T-helper 2 cell treated with Interferon-gamma antibody and Interleukin-4, amounts not matched to agents 100 ng/mL and 5 ng/mL, for 36 hours (primary cell): Measurements from ENCODE around the gene MFAP4. TPM values are rescaled to one million over a fixed set of nuclear protein-coding genes. Genes with fewer than 3 reads are reported as not detected.

ENCODE experiments used
- intact Hi-C: fragments of 100-400 bp; cut with micrococcal nuclease; formaldehyde crosslinking; loops from one replicate; pipeline ENCODE4 v1.15.1; 2023
- total RNA-seq: library from RNA; stranded (reverse); gene quantifications from 2 replicates; pipeline ENCODE4 v1.2.3, GENCODE V29; 2022

MFAP4 gene, protein sequence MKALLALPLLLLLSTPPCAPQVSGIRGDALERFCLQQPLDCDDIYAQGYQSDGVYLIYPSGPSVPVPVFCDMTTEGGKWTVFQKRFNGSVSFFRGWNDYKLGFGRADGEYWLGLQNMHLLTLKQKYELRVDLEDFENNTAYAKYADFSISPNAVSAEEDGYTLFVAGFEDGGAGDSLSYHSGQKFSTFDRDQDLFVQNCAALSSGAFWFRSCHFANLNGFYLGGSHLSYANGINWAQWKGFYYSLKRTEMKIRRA
- not detected in 2 replicates for total RNA-seq

DNA sequence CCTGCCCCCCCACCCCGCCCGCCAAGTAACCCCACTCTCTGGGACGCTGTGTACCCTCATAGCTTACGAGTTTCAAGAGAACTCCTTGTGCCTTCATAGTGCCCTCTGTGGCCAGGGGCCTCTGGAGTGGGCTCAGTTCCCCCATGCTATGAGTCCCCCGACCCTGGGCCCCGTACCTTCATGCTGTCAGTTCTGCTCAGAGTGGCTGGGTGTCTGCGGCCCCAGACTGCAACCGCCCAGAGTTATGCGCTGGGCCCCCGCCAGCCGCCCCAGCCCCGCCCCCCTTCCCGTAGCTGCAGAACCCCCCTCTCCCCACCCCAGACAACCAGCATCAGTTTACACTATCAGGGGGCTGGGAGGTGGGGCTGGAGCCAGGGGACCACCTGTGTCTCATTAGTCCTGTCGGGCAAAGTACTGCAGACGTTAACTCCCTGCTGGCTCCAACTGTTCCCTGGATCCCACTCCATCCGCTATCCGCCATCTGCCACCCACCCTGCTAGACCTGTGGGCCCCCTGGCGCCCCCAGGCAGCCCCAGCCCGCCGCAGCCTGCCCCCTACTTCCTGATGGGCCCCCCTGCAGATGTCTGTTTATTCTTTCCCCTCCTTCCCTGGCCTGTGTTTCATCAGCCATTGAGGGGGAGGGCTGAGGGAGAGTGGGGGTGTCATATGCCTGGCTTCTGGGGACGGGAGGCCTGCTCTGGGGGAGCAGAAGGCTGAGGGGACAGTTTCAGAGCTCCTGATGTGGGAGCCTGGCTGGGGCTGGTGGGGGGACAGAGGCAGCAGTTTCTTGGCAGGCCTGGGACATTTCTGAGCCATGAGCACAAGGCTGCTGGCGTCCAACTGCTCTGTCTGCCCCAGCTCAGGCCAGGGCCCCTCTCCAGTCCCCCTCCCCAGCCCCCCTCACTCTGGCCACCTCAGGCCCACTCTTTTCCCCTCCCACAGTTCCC, at the start of gene MFAP4:
Gene MFAP4 (minus strand): TSS at position 217 of the 947 bp plus-strand sequence. CDS start 35 bp downstream, at position 182.
- intact Hi-C loops: no loop called here

DNA sequence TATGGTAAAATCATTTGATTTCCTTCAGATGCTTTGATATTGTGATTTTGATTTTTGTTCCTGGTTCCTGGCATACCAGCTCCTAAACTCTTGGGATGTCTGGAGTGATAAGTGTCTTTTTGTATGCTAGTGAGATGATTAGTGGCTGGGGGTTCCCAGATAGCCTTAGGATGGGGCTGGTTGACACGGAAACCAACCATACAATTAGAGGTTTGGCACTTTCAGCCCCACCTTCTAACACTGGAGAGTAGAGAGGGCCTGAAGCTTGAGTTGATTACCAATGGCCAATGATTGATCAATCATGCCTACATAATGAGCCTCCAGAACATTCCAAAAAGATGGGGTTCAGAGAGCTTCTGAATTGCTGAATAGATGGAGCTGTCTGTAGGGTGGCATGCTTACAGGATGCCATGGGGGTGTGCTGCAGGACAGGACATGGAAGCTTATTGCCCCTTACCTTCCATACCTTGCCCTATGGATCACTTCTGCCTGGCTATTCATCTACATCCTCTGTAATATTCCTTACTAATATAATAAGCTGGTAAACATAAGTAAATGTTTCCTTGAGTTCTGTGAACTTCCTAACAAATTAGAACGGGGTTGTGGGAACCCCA, 46.8 kb upstream of the MFAP4 start:
- intact Hi-C loops: no loop called here

DNA sequence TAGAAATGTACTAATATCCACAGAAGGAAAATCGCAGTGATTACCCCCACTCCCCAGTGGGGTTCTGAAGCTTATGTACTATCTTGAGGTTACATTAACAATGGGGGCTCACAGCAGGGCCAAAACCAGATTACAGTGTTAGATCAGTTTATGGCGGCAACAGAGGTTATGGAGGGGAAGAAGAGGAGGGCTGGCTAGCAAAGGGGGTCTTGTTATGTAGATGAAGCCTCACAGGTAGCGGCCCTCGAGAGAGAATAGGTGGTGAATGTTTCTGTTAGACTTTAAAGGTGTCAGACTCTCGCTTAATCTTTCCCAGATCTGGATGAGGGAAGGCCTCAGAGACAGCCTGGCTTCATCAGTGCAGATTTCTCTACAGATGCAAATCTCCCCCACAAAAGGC, 46.3 kb upstream of the MFAP4 start:
- intact Hi-C loops: no loop called here

DNA sequence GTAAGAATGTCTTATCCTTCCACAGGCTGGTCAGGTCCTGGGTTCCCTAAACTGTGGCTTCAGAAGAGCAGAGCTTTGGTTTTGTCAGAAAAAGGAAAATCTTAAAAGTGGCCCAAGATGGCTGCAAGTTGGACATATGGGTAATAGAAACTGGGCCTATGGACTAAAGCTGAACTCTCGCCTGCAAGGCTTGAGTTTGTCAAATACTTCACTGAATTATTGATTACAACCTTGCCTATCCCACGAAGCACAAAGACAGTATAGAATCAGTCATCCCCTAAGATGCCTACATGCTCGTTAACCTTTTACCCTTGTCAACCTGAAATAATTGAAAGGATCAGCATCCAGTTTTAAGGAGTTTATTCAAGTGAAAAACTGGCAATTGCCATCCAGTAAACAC, 44.7 kb upstream of the MFAP4 start:
- intact Hi-C loops: no loop called here

DNA sequence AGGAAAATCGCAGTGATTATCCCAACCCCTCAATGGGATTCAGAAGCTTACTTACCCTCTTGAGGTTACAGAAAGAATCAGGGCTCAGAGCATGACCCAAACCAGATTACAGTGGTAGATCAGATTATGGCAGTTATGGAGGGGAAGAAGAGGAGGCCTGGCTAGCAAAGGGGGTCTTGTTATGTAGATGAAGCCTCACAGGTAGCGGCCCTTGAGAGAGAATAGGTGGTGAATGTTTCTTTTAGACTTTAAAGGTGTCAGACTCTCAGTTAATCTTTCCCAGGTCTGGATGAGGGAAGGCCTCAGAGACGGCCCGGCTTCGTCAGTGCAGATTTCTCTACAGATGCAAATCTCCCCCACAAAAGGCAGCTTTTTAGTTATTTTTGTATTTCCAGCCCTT, 39.6 kb upstream of the MFAP4 start:
- intact Hi-C loops: no loop called here

DNA sequence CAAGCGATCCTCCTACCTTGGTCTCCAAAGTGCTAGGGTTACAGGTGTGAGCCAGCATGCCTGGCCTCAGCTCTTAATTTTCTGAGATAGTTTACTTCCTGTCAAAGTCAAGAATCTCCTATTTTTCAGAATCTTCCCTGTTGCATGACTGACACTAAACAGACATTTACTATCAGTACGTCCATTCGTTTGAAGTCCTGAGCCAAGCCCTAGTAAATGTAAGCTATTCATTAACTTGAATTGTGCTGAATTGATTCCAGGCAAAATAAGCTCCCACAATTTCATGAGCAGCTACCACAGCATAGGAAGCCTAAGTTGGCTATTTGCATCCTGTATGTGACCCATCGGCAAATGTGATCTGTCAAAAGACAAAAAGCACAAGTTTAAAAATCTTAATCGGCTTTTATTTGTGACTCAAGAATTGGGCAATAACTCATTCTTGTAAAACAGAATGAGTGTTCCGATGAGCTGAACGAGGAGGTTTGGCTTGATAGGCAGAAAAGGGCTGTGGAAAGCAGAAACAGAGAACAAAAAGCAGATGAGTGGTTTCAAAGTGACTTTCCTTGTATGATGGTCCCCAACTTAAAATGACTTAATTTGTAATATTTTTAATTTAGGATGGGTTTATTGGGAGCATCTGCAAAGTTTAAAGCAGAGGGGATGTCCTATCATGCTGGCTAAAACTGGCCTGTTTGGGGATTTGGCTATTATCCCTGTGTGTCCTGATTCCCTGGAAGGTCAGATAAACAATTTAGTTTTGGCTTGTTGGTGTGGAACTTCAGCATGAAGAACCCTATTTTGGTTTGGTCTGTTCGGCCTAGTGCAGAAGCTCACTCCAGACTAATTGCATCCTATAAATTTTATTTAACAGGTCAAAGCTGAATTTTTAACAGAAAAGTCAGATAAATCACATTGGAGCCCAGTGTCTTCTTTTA, 38.2 kb upstream of the MFAP4 start:
- intact Hi-C loops: no loop called here

DNA sequence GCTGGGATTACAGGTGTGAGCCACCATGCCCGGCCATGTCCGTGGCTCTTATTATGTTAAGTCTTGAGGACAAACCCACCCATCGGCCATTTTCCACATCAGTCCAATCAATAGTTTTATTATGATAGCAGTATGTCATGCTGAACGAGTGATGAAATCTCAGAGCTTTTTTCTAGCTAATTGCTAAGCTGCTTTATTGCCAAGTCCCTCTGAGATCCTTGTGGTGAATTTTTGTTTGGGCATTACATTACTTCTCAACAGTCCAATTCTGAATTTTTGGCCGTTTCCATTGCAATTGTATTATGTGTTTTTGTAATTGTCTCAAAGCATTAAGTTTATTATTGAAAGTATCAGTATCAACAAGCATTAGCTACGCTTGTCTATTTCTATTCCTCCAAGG, 34.9 kb upstream of the MFAP4 start:
- intact Hi-C loops: no loop called here

DNA sequence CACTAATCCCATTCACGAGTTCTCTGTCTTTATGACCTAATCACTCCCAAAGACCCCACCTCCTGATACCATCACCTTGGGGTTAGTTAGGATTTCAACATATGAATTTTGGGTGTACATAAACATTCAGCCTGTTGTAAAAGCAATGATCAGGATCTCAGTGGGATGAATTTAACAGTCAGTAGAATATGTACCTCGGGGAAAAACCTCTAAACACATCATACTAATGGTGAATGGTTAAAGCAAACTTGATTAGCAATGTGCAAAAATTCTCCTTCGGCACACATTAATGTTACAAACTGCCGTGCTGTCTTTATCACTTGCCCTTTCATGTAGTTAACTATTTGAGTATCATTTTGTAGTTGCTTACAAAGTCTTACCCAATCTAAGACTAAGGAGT, 34.2 kb upstream of the MFAP4 start:
- intact Hi-C loops: no loop called here

DNA sequence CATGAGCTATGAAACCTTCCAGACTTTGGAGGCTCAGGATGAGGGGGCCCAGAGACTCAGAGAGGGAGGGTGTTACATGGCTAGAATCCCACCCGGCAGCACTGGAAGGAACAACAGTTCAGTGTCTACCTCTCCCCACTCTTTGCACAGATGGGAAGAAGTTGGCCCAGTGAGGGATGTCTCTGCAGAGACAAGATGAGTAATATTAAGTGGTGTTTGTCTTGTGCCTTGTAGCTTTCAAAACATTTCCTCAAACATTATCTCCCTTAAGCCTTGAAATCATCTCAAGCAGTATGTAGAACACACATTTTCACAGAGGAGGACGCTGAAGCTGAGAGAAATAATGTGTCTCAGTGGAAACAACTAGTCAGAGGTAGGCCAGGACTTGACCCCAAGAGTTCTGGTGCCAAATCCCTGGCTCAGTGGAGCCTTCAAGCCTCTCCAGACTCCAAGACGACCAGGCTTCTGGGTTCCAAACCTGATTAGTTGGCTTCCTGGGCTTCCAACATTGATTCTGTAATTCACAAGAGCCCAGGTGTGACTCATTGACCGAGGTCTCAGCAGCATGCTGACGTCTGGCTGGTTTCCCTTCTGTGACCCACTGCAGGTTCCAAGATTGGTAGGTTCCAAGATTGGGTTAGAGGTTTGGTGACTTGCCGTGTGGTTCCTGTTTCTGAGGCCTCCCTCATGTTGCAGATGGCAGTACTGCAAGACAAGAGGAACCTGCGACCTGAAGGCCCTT, 31.4 kb upstream of the MFAP4 start:
- intact Hi-C loops: no loop called here

DNA sequence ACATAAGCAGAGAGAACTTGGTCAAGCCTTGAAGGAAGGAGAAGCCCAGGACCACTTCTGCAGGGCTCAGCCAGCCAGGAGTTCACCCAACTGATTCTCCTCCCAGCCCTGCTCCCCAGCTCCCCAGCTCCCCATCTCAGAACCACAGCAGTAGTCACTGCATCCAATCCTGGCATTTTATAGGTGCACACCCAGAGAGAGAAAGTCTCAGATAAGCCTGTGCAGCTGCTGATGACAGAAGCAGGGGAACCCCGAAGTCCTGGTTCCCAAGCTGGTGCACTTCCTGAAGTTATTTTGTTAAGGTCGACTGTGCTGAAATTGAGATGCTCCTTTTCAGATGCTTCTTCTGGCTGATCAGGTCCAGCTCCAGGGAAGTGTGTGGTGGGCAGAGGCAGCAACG, 30.6 kb upstream of the MFAP4 start:
- intact Hi-C loops: no loop called here

DNA sequence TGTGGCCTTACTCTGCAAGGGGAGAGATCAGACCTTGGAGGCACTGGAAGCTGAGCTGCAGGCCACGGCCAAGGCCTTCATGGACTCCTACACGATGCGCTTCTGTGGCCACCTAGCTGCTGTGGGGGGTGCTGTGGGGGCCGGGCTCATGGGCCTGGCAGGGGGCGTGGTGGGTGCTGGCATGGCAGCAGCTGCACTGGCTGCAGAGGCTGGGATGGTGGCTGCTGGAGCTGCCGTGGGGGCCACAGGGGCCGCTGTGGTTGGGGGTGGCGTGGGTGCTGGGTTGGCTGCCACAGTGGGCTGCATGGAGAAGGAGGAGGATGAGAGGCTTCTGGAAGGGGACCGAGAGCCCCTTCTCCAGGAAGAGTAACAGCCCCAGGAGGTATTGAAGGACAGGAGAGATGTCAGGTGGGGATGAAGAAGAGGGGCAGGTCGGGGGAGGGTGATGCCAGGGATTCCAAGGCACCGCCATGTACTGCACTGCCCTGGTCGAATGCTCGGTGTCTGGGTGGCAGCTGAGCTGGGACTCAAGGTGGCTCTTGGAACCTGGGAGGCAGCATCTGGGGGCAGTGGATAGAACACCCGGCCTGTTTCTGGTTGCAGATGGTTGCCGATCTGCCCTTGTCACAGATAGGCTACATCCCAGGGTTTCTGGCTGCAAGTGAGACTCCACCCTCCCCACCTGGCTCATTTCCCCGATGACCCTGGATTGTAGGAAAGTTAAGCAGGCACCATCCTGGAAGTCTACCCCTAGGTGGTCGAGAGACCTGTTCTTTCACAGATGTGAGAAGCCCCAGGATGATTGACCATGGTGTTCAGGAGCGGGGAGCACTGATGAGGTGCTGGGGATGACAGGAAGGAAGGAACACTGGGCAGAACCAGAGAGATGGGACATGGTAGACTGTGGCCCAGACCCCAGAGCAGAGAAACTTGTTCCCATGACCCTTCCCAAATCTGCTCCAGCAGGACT, 29.1 kb upstream of the MFAP4 start:
- intact Hi-C loops: no loop called here

DNA sequence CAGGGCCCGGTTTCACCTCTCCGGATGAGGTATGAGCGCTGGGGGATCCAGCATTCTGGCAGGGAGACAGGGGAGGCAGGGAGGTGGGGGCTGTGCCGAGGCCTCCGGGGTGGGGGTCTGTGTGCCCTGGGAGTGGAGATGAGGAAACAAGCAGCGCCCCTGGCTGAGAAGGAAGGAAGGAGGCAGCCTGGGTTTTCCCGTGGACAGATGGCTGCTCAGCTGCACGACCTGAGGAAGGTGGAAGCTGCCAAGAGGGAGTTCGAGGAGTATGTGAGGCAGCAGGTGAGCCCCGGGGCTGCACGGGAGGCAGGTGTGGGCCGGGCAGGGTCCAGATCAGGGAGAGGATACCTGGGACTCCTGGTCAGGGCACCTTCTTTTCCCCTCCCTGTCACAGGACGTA, 28.3 kb upstream of the MFAP4 start:
- intact Hi-C loops: no loop called here

DNA sequence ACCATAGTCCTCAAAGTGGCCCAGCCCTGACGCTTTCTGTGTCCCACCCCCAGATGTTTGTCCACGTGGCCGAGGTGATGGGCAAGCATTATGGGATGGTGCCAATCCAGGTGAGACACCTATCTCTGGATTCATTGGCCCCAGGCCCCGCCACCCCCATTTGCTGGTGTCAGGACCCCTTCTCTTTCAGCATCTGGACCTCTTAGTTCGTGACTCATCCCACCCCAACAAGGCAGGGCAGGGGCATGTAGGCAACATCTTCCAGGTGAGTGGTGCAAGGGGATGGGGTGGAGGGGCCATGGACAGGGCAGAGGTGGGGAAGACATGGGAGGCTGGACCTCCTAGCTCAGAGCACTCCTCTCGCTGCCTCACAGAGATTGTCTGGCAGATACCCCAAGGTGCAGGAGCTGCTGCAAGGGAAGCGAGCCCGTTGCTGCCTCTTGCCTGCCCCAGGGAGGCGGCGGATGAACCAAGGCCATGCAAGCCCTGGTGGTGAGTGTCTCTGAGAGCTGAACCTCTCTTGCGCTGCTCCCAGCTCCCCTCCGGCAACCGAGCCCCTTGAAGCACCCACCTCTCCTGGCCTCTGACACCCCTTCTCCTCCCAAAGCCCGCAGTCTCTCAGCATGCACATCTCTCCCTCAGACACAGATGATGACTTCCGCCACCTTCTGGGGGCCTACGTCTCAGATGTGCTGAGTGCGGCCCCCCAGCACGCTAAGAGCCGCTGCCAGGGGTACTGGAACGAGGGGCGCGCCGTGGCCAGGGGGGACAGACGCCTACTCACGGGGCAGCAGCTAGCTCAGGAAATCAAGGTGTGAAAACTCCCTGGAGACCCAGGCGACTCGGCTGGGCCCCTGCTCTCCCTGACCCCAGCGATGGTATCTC, 27.6 kb upstream of the MFAP4 start:
- intact Hi-C loops: no loop called here

DNA sequence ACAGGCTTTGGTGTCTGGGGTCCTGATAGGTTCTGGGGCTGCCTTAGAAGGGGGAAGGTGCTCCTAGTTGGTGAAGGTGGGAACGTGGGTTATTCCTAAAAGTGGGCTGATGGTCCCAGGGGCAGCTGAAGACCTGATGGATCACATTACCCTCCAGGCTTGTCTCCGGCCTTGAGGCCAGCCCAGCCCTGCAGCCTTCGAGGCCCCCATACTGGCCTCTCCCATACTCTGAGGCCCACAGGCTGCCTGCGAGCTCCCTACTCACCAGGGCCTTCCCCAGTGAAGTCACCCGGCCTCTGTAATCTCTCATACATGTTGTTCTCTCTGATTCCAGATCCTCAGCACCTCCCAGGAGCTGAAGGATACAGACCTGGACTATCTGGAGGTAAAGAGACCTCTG, 26.8 kb upstream of the MFAP4 start:
- intact Hi-C loops: no loop called here

DNA sequence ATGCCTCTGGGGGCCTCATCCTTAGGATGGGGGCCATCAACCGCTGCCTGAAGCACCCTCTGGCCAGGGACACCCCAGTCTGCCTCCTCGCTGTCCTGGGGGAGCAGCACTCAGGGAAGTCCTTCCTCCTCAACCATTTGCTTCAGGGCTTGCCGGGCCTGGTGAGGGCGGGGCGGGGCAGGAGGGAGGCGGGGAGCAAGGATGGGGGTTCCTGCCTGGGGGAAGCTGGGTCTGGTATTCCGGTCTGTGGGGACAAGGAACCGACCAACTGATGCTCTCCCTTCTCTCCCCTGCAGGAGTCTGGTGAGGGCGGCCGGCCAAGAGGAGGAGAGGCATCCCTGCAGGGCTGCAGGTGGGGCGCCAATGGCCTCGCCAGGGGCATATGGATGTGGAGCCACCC, 26.0 kb upstream of the MFAP4 start:
- intact Hi-C loops: no loop called here

DNA sequence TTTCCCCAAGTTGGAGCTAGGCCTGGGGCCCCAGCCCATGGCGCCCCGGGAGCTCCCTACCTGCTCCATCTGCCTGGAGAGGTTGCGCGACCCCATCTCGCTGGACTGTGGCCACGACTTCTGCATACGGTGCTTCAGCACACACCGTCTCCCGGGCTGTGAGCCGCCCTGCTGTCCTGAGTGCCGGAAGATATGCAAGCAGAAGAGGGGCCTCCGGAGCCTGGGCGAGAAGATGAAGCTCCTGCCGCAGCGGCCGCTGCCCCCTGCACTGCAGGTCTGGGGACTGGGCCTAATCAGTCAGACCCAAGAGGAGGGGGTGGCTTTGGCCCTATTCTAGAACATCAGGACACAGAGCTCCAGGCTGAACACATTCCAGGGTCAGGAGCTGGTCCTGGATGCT, 25.5 kb upstream of the MFAP4 start:
- intact Hi-C loops: no loop called here

DNA sequence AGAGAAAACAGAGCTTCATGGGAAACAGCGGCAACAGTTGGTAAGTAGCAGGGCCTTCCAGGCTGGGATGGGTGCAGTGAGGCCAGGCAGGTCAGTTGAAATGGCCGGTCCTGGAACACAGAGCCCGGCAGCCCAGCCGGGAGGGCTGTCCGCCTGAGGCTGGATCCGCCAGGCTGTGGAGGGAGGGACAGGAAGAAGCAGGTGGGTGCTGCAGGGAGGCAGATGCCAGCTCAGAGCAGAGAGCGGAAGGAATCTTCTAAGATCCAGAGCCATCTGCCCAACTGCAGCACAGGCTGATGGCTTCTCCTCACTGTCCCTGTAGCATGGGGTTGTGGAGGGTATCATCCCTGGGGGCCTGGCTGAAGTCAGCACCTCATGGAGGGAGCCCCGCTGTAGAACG, 24.6 kb upstream of the MFAP4 start:
- intact Hi-C loops: no loop called here

DNA sequence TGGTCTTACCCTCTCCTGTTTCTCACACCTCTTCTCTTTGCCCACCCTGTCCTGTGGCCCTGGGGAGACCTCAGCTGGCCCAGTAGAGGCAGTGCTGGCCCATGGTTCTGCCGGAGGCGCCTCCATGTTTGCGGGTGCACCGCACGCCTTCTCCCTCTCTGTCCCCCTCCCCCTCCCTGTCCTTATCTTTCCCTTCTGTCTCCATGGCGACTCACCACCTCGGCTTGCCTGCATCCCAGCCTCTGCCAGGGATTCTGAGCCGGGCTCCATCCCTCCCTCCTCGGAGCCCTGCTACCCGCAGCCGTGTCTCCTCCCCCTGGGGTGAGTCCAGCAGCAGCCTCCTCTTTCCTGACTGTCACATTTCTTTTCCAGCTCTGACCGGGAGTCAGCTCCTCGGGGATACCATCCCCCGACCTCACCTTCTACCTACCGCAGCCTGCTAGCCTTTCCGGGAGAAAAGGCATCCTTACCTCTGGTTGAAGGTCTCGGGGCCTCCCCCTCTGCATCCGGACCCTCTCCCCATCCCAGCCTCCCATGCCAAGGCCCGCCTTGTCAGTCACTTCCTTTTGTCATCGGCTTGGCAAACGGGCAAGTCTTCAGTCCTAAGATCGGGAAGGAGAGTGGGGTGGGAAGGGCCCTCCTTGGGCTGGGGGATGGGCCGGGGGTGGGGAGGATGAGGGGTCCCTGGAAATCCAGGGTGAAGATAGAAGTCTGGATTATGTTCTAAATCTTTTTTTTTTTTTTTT, 24.1 kb upstream of the MFAP4 start, which contains the start of gene RNF112:
Gene RNF112 (plus strand): TSS at position 358 of the 746 bp plus-strand sequence. CDS start 177 bp downstream, at position 535.
- intact Hi-C loops: no loop called here
